ENCODE data around the gene PSMB10.

- TF ChIP-seq CTCF (IDR thresholded peaks at IDR 0.05; ENCODE audit: low read depth, low read length) = no peak
- TF ChIP-seq POLR2A (IDR thresholded peaks at IDR 0.05; ENCODE audit: extremely low read depth, insufficient read length) = no peak
- no peak for TF ChIP-seq MAX (IDR thresholded peaks at IDR 0.05; ENCODE audit: low read depth, low read length)
- TF ChIP-seq MYC (IDR thresholded peaks at IDR 0.05; ENCODE audit: low read depth, low read length) = no peak
These were observed 14.8 kb upstream of the PSMB10 start for GRCh38 chr16:67951485-67951884.

Measured in NB4 (cell line).